HepG2 (cell line): ENCODE data around the gene WNK1. TPM values are rescaled to one million over a fixed set of nuclear protein-coding genes. Genes with fewer than 3 reads are reported as not detected.

ENCODE experiments used
- ATAC-seq: fragments of 200-7000 bp; cut with Tn5 transposase; 3 replicates; pipeline ENCODE4 v1.9.1; 2020; ENCODE audit warnings: mild to moderate bottlenecking, moderate library complexity
- Bru-seq: library from RNA; stranded (reverse); fragments of 400-500 nt; gene quantifications from one replicate; lab custom pipeline; 2021; lab: Mats Ljungman, UMichigan
- BruChase-seq, 2 experiments: library from RNA; stranded (reverse); fragments of 400-500 nt; gene quantifications; one replicate each; lab custom pipeline; 2021; lab: Mats Ljungman, UMichigan
- BruUV-seq: library from RNA; stranded (reverse); fragments of 400-500 nt; replicated peaks from 2 replicates; lab custom pipeline; 2021; lab: Mats Ljungman, UMichigan
- CTCF ChIA-PET: fragments of 300-600 bp; formaldehyde crosslinking; extraction: SDS; loops from one replicate; lab custom pipeline; 2021; ENCODE audit warnings: low total read pairs, inconsistent platforms, low intra/inter-chr PET ratio; lab: Yijun Ruan, JAX
- POLR2A ChIA-PET: fragments of 350-600 bp; sonication (Branson Sonifier 250); formaldehyde crosslinking; loops from one replicate; lab custom pipeline; 2020; ENCODE audit warnings: antibody characterized with exemption, inconsistent platforms; lab: Yijun Ruan, JAX
- DNase-seq: peaks from one replicate; pipeline ENCODE4 v3.0.0-alpha.2; 2015; ENCODE audit warnings: low spot score
- FAIRE-seq: peaks from 3 replicates; lab custom pipeline; 2011; peaks lifted over from hg19 to GRCh38; lab: Jason Lieb, UNC
- H2AFZ ChIP-seq: one replicate; pipeline ENCODE4 v1.6.1; 2011; ENCODE audit warnings: low read length, inconsistent platforms
- H3K27ac ChIP-seq: fragments of 300-600 bp; 3 replicates; pipeline ENCODE4 v1.8.0; 2011; ENCODE audit warnings: mixed run types, mild to moderate bottlenecking, mixed read lengths, low read length, inconsistent platforms; ENCODE audit not compliant: insufficient read depth; ENCODE audit errors: extremely low read length
- H3K27me3 ChIP-seq, 2 experiments: fragments of 200-600 bp in 1 of 2; 2 replicates in 1 of 2; 3 replicates in 1 of 2; pipeline versions ENCODE4 v1.6.0 to v1.8.0; 2011; ENCODE audit warnings: low read length in 2 of 2, mild to moderate bottlenecking in 2 of 2, moderate library complexity in 2 of 2, inconsistent platforms in 1 of 2; ENCODE audit not compliant: insufficient read depth in 2 of 2, control insufficient read depth in 1 of 2
- H3K36me3 ChIP-seq, 2 experiments: fragments of 200-600 bp in 1 of 2; replicated peaks in 1 of 2; 2 replicates in 1 of 2; 3 replicates in 1 of 2; pipeline versions ENCODE4 v1.5.1 to v1.8.0; 2011; ENCODE audit warnings: low read length in 2 of 2, inconsistent platforms in 1 of 2; ENCODE audit not compliant: insufficient read depth in 2 of 2, control insufficient read depth in 1 of 2
- H3K4me1 ChIP-seq: 2 replicates; pipeline ENCODE4 v1.5.1; 2012; ENCODE audit warnings: low read length, inconsistent platforms; ENCODE audit not compliant: insufficient read depth
- H3K4me2 ChIP-seq: 2 replicates; pipeline ENCODE4 v1.6.0; 2011; ENCODE audit warnings: low read depth, low read length, inconsistent platforms
- H3K4me3 ChIP-seq, 3 experiments: fragments of 200-600 bp in 1 of 3; sonication (generic), shearing (Covaris generic) in 1 of 3; replicated peaks in 1 of 3; 2 replicates each; pipeline ENCODE4 v1.5.1; 2011 to 2016; ENCODE audit warnings: low read length in 3 of 3, inconsistent platforms in 2 of 3, low read depth in 2 of 3, mild to moderate bottlenecking in 2 of 3, control low read depth in 1 of 3, mixed read lengths in 1 of 3; ENCODE audit not compliant: insufficient read depth in 1 of 3
- H3K79me2 ChIP-seq: one replicate; pipeline ENCODE4 v1.6.1; 2011; ENCODE audit warnings: low read length, inconsistent platforms; ENCODE audit not compliant: insufficient read depth
- H3K9ac ChIP-seq: 2 replicates; pipeline ENCODE4 v1.6.0; 2011; ENCODE audit warnings: mild to moderate bottlenecking, low read depth, low read length, inconsistent platforms; ENCODE audit not compliant: insufficient read depth
- H3K9me3 ChIP-seq: 2 replicates; pipeline ENCODE4 v1.5.1; 2012; ENCODE audit warnings: mild to moderate bottlenecking, low read length
- H4K20me1 ChIP-seq: 2 replicates; pipeline ENCODE4 v1.6.0; 2011; ENCODE audit warnings: inconsistent platforms, mild to moderate bottlenecking, low read length, moderate library complexity; ENCODE audit not compliant: insufficient read depth
- CREBL2 ChIP-seq: sonication (generic); formaldehyde crosslinking; IDR thresholded peaks from 2 replicates; pipeline ENCODE4 v1.8.1; 2023; ENCODE audit warnings: missing genetic modification reagents, mild to moderate bottlenecking, borderline replicate concordance
- ELF1 ChIP-seq: sonication (generic); formaldehyde crosslinking; IDR thresholded peaks from 2 replicates; pipeline ENCODE4 v1.4.0; 2020; ENCODE audit warnings: missing genetic modification reagents
- EP300 ChIP-seq, 3 experiments: sonication (generic) in 1 of 3; formaldehyde crosslinking in 1 of 3; IDR thresholded peaks; 2 replicates each; pipeline versions ENCODE4 v1.5.1 to v1.6.1; 2011 to 2020; ENCODE audit warnings: low read depth in 2 of 3, low read length in 2 of 3, borderline replicate concordance in 1 of 3, improper control_type of control experiment in 1 of 3, mild to moderate bottlenecking in 1 of 3, missing genetic modification reagents in 1 of 3, moderate library complexity in 1 of 3
- FOSL1 ChIP-seq: sonication (generic); formaldehyde crosslinking; IDR thresholded peaks from 2 replicates; pipeline ENCODE4 v1.9.0; 2021; ENCODE audit warnings: missing genetic modification reagents, borderline replicate concordance
- GATAD1 ChIP-seq: IDR thresholded peaks from 2 replicates; pipeline ENCODE4 v1.6.1; 2016; ENCODE audit warnings: missing genetic modification reagents, missing compliant biosample characterization
- GMEB1 ChIP-seq: sonication (generic); formaldehyde crosslinking; IDR thresholded peaks from 2 replicates; pipeline ENCODE4 v1.5.1; 2020; ENCODE audit warnings: missing genetic modification reagents, mild to moderate bottlenecking, borderline replicate concordance
- HOXA5 ChIP-seq: sonication (generic); formaldehyde crosslinking; IDR thresholded peaks from 2 replicates; pipeline ENCODE4 v1.4.0; 2020; ENCODE audit warnings: missing genetic modification reagents
- NONO ChIP-seq, 2 experiments: fragments of 450-650 bp in 1 of 2; sonication (generic) in 1 of 2; formaldehyde crosslinking in 1 of 2; IDR thresholded peaks in 1 of 2; conservative IDR thresholded peaks in 1 of 2; 2 replicates each; pipeline versions ENCODE4 v1.6.1 to v1.8.0; 2017 to 2022; ENCODE audit warnings: mild to moderate bottlenecking in 1 of 2, missing genetic modification reagents in 1 of 2, moderate library complexity in 1 of 2
- ZNF549 ChIP-seq: sonication (generic); formaldehyde crosslinking; IDR thresholded peaks from 2 replicates; pipeline ENCODE4 v1.5.0; 2020; ENCODE audit warnings: missing genetic modification reagents
- ZNF574 ChIP-seq: sonication (generic); formaldehyde crosslinking; IDR thresholded peaks from 2 replicates; pipeline ENCODE4 v1.4.0; 2020; ENCODE audit warnings: missing genetic modification reagents
- ZNF619 ChIP-seq: sonication (generic); formaldehyde crosslinking; IDR thresholded peaks from 2 replicates; pipeline ENCODE4 v1.4.0; 2020; ENCODE audit warnings: mild to moderate bottlenecking, missing genetic modification reagents
- WGBS: methylation state at CpG from one replicate; pipeline ENCODE4 v1.1.6; 2017; ENCODE audit warnings: low lambda C conversion rate; 5-methylcytosine and 5-hydroxymethylcytosine counted together
- in situ Hi-C: cut with HindIII; loops from 2 replicates; pipeline ENCODE4 v1.10.0; 2017; ENCODE audit warnings: low pct_unique_long_range_greater_than_20kb; ENCODE audit not compliant: extremely low pct_ligation_motif_present
- intact Hi-C: fragments of 100-400 bp; cut with micrococcal nuclease; formaldehyde crosslinking; loops from one replicate; pipeline ENCODE4 v1.10.0; 2022; ENCODE audit not compliant: unreplicated experiment
- long read RNA-seq, 2 experiments: library from RNA in 1 of 2; library from polyadenylated mRNA in 1 of 2; stranded (forward) in 1 of 2; unstranded in 1 of 2; transcript quantifications; one replicate each; pipeline ENCODE4 v2.0.0, GENCODE V29; 2019 to 2022
- polyA minus RNA-seq, 3 experiments: library from RNA; depleted of rRNA, polyadenylated mRNA; stranded (reverse); fragments of >200 nt; gene quantifications; 2 replicates each; pipeline ENCODE4 v1.2.3, GENCODE V29; 2011; ENCODE audit warnings: low replicate concordance in 1 of 3
- polyA plus RNA-seq, 8 experiments: library from polyadenylated mRNA; depleted of rRNA in 3 of 8; stranded (reverse) in 7 of 8; unstranded in 1 of 8; fragments of >200 nt; fragmentation: Illumina TruSeq in 4 of 8; extraction: Trizol in 4 of 8; gene quantifications; 2 replicates each; pipeline versions ENCODE4 v1.2.1 to v1.2.3, GENCODE V29; 2011 to 2016; ENCODE audit warnings: low read depth in 4 of 8, missing spikeins in 1 of 8, mixed read lengths in 1 of 8; ENCODE audit not compliant: insufficient read depth in 1 of 8
- total RNA-seq, 5 experiments: library from RNA; depleted of rRNA; stranded (reverse); fragments of >200 nt; fragmentation: Illumina TruSeq; extraction: Trizol; gene quantifications; 2 replicates each; pipeline ENCODE4 v1.2.3, GENCODE V29; 2016; ENCODE audit warnings: low read depth in 1 of 5

The WNK1 gene
- total RNA-seq (2016; rRNA removed; fragmentation: Illumina TruSeq; extraction: Trizol) (31.1 and 55.4 TPM in 2 replicates), polyA plus RNA-seq (2011; rRNA removed) (54.8 and 63.6 TPM in 2 replicates), polyA minus RNA-seq (2011; rRNA and poly(A)+ RNA removed; ENCODE audit: low replicate concordance) (231 and 292 TPM in 2 replicates), Bru-seq, nascent RNA (percentile 82 among the genes with signal in this experiment), BruChase-seq, experiment 1, labeled RNA remaining after a 6-hour chase (percentile 86 among the genes with signal in this experiment), BruChase-seq, experiment 2, labeled RNA remaining after a 2-hour chase (percentile 81 among the genes with signal in this experiment)
- 6.9 and 7.5 TPM in 2 replicates for total RNA-seq (2016; cell fraction: cytosol; rRNA removed; fragmentation: Illumina TruSeq; extraction: Trizol; ENCODE audit: low read depth)
- 30.0 and 49.7 TPM in 2 replicates for total RNA-seq (2016; cell fraction: insoluble cytoplasmic fraction; rRNA removed; fragmentation: Illumina TruSeq; extraction: Trizol)
- 13.9 and 14.6 TPM in 2 replicates for total RNA-seq (2016; cell fraction: membrane; rRNA removed; fragmentation: Illumina TruSeq; extraction: Trizol)
- total RNA-seq (2016; cell fraction: nucleus; rRNA removed; fragmentation: Illumina TruSeq; extraction: Trizol): 64.2 and 67.8 TPM in 2 replicates
- 42.4 and 52.8 TPM in 2 replicates for polyA plus RNA-seq (2011; cell fraction: cytosol; rRNA removed)
- 73.1 and 75.6 TPM in 2 replicates for polyA plus RNA-seq (2011; cell fraction: nucleus; rRNA removed)
- 62.3 and 73.2 TPM in 2 replicates for polyA plus RNA-seq (2012)
- polyA plus RNA-seq (2016; cell fraction: cytosol; fragmentation: Illumina TruSeq; extraction: Trizol; ENCODE audit: low read depth): 0.92 and 0.94 TPM in 2 replicates
- polyA plus RNA-seq (2016; cell fraction: insoluble cytoplasmic fraction; fragmentation: Illumina TruSeq; extraction: Trizol; ENCODE audit: low read depth): 35.7 and 39.9 TPM in 2 replicates
- polyA plus RNA-seq (2016; cell fraction: membrane; fragmentation: Illumina TruSeq; extraction: Trizol; ENCODE audit: low read depth): 2.2 and 4.7 TPM in 2 replicates
- 39.9 and 51.6 TPM in 2 replicates for polyA plus RNA-seq (2016; cell fraction: nucleus; fragmentation: Illumina TruSeq; extraction: Trizol; ENCODE audit: insufficient read depth, low read depth)
- polyA minus RNA-seq (2011; cell fraction: cytosol; rRNA and poly(A)+ RNA removed): 157 and 213 TPM in 2 replicates
- 269 and 312 TPM in 2 replicates for polyA minus RNA-seq (2011; cell fraction: nucleus; rRNA and poly(A)+ RNA removed)
- long read RNA-seq, experiment 1, partial matches to known transcripts: 2 of 20 reads
- long read RNA-seq, experiment 1, other reads (novel, unspliced or antisense): 14 of 20 reads
- long read RNA-seq, experiment 2, partial matches to known transcripts: 19 of 62 reads
- long read RNA-seq, experiment 2, other reads (novel, unspliced or antisense): 43 of 62 reads

- WGBS: 1% methylated on average over 21 of the region's 41 CpGs
- peak within 1 kb of the TSS; percentile 94 for H3K4me2 ChIP-seq
- DNase-seq (peak; percentile 99), ATAC-seq (peak; percentile 77), FAIRE-seq (peak; percentile 81)
- H3K27ac ChIP-seq: peak within 1 kb of the TSS; percentile 84
- H3K27me3 ChIP-seq: no peaks in the 10 kb centered on the region; a peak in 1 of 5 replicates
- ChIA-PET CTCF (interaction anchor here (1.6 to 3.4 kb wide), 4 partner anchors 62 to 182 kb away, joined by 3 to 28 read pairs (median 20); no protein-coding TSS in a partner anchor), POLR2A (interaction anchor here (0.7 to 3.2 kb wide), 9 partner anchors 13 to 181 kb away, joined by 3 to 42 read pairs (median 8); no protein-coding TSS in a partner anchor)
- H4K20me1 ChIP-seq: peaks cover 39% of the 10 kb centered on the region
- H2AFZ ChIP-seq: no peak within 1 kb of the TSS
- peak within 1 kb of the TSS; percentile 73 to 91 (median 88) for H3K4me3 ChIP-seq
- intact Hi-C loops (loop anchor here (1.0 to 5.0 kb wide), 3 partner anchors 65 to 181 kb away; no protein-coding TSS in a partner anchor), in situ Hi-C loops (loop anchor here (5.0 to 10.0 kb wide), 2 partner anchors 137 to 180 kb away; no protein-coding TSS in a partner anchor)
- H3K4me1 ChIP-seq: peaks cover 24% of the 10 kb centered on the region
- no peaks in the 10 kb centered on the region for H3K36me3 ChIP-seq
- BruUV-seq: no TSS peak
- H3K79me2 ChIP-seq: peaks cover 41% of the 10 kb centered on the region
- no peaks in the 10 kb centered on the region for H3K9me3 ChIP-seq
- H3K9ac ChIP-seq: peak within 1 kb of the TSS; percentile 80
- TF ChIP-seq ELF1 (CRISPR knock-in tag): peak; percentile 85
- no peak for TF ChIP-seq FOSL1 (CRISPR knock-in tag)
- peak; percentile 54; the same call in 1 of the 2 replicates for TF ChIP-seq GATAD1 (CRISPR knock-in tag)
- peak; percentile 66; the same call in 1 of the 2 replicates for TF ChIP-seq ZNF574 (CRISPR knock-in tag)
- TF ChIP-seq HOXA5: 0 out of 2 replicates have a peak, but pooled peaks have one; percentile 79
- no peak for TF ChIP-seq ZNF619
- 0 out of 4 replicates have a peak, but pooled peaks of 1 of the 2 experiments have one; percentile 8 for TF ChIP-seq EP300 (IDR thresholded peaks at IDR 0.05; ENCODE audit: low read depth in 2 of 2, low read length in 2 of 2)
- no peak for TF ChIP-seq EP300 (CRISPR knock-in tag; IDR thresholded peaks at IDR 0.05; ENCODE audit: borderline replicate concordance)
- peak; percentile 72; the same call in 1 of the 2 replicates for TF ChIP-seq GMEB1 (CRISPR knock-in tag)
- TF ChIP-seq CREBL2 (CRISPR knock-in tag): no peak
- TF ChIP-seq NONO (IDR thresholded peaks at IDR 0.05): no peak
- TF ChIP-seq NONO (CRISPR knock-in tag; conservative IDR thresholded peaks at IDR 0.05): no peak
- TF ChIP-seq ZNF549 (CRISPR knock-in tag): no peak
Measured at GRCh38 chr12:751999-752694, at the start of gene WNK1. TSS of gene WNK1 (plus strand) at chr12:752579. CDS start at chr12:753566, 987 bp downstream.
